Motor neuron (in vitro differentiated cells): ENCODE measurements around the gene CDH5. TPM values are rescaled to one million over a fixed set of nuclear protein-coding genes. Genes with fewer than 3 reads are reported as not detected.

Source experiments
- ATAC-seq, 8 experiments: fragments of 200-7000 bp; cut with Tn5 transposase; replicated peaks in 6 of 8; 2 replicates each; pipeline ENCODE4 v1.8.0; 2021; ENCODE audit warnings: mild to moderate bottlenecking in 8 of 8, moderate library complexity in 8 of 8
- H3K27ac ChIP-seq, 2 donors: fragments of 250-450 bp; sonication (Bioruptor Pico); 2 replicates each; pipeline ENCODE4 v1.9.0; 2021; ENCODE audit warnings: antibody characterized with exemption in 2 of 2, mild to moderate bottlenecking in 2 of 2, moderate library complexity in 1 of 2
- H3K4me1 ChIP-seq, 2 donors: fragments of 250-450 bp; sonication (Bioruptor Pico); replicated peaks in 1 of 2; 2 replicates each; pipeline ENCODE4 v1.6.1; 2021; ENCODE audit warnings: antibody characterized with exemption in 2 of 2, mild to moderate bottlenecking in 2 of 2, moderate library complexity in 1 of 2
- H3K4me3 ChIP-seq, 5 donors: fragments of 250-450 bp; sonication (Bioruptor Pico); 2 replicates each; pipeline ENCODE4 v1.9.0; 2021; ENCODE audit warnings: antibody characterized with exemption in 5 of 5, mild to moderate bottlenecking in 5 of 5, moderate library complexity in 4 of 5
- WGBS, 10 experiments: fragments of 450-650 bp; shearing (Covaris generic); methylation state at CpG; one replicate each; pipeline ENCODE4 v1.0.0; 2022; 5-methylcytosine and 5-hydroxymethylcytosine counted together
- in situ Hi-C, 9 experiments: fragments of 400-800 bp; cut with MboI; loops; one replicate each; pipeline ENCODE4 v1.15.0; 2021; ENCODE audit warnings: low sequenced_read_pairs in 9 of 9, low pct_unique_long_range_greater_than_20kb in 2 of 9; ENCODE audit not compliant: unreplicated experiment in 9 of 9
- total RNA-seq, 8 experiments: library from RNA; unstranded; fragments of 300-600 nt; gene quantifications; 2 replicates each; pipeline versions ENCODE4 v1.2.3 to v1.2.4, GENCODE V29; 2022

CDH5 gene
- total RNA-seq, 8 experiments from 2014 or later, result 0.05 to 5.3 (median 0.84) TPM; not detected in 1

DNA sequence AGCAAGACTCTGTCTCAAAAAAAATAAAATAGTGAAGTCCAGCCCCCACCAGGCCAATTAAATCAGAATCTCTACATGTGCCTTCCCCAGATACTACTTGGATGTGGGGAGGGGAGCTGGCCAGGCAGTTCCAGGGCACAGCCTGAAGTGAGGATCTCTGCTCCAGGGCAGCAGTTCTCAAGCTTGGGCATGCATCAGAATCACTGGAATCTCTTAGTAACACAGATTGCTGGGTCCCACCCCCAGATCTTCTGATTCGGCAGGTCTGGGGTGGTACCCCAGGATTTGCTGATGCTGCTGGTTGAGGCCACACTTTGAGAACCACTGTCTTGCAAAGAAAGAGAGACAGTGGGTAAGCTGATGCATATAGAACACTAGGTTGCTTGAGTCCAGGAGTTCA is 8.3 kb upstream of the CDH5 start:
- Histone ChIP-seq H3K4me1 (peaks cover 11 to 20% of the 10 kb centered on the region in 2 donors), H3K4me3 (no peak overlapping the region), H3K27ac (no peak overlapping the region)
- in situ Hi-C loops, result no loop called here
- WGBS, 10 experiments, result 17 to 100% (median 80%) methylated on average over 1 of the region's 1 CpG; no CpG with 5 or more reads in 5 of the 10 experiments
- no peak for ATAC-seq

DNA sequence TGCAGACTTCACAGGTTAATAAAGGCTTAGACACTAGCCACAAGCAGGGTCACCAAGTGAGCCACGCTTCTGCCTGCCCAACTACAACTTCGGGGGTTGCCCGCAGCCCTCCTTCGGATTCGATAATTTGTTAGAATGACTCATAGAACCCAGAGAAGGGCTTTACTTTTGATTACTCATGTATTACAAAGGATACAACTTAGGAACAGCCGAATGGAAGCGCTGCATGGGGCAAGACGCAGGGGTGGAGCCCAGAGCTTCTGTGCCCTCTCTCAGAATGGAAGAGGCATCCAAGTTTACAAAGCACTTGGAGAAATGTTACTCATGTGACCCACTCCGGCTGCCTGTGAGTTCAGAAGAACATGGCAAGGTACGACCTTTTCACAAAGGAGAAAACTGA is 7.5 kb upstream of the CDH5 start:
- peaks cover 8 to 14% of the 10 kb centered on the region in 2 donors for H3K4me1 ChIP-seq
- ATAC-seq, result peak in 6 of 8 experiments; percentile 13 to 55 (median 45)
- H3K27ac ChIP-seq, result no peak overlapping the region
- WGBS, 10 experiments, result 2 to 92% (median 63%) methylated on average over 1 to 10 of the region's 10 CpGs; no CpG with 5 or more reads in 1 of the 10 experiments
- H3K4me3 ChIP-seq, result no peak overlapping the region
- in situ Hi-C loops, result no loop called here

DNA sequence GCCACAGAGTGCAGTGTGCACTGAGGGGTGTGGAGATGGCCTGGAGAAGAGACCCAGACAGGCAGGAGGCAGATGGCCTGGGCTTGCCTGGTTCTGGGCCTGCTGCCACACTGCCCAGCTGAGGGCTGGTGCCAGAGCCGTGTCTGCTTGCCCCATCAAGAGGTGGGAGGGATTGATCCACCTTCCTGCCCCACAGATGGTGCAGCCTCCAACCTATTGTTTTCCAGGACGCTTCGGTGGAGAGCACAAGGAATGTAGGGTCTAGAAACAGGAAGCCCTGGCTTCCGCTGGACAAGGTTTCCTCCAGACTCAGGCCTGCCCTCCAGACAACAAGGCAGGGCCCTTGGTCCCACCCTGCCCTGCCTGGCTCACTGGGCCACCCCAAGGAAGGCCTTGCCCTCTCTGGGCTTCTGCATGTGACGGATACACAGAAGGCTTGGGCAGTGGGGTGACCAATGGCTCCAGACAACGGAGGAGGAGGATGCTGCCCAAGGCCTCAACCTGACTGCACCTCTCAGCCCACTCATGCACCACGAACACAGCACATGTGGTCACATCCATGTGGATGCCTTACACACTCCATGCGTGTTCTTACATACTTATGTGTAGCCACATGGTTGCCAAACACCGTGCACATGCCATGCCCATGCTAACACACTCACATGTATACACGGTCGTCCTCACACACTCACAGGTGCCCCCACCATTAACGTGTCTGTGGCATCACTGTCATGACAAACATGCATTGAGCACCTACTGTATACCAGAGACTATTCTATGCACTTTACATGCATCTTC is 6.5 kb upstream of the CDH5 start:
- peaks cover 14 to 18% of the 10 kb centered on the region in 2 donors for H3K4me1 ChIP-seq
- H3K4me3 ChIP-seq, result no peak overlapping the region
- 88 to 90% (median 88%) methylated on average over 2 to 4 of the region's 12 CpGs; no CpG with 5 or more reads in 6 of the 10 experiments for WGBS, 10 experiments
- peak in 2 of 8 experiments; percentile 4 to 23 for ATAC-seq
- no peak overlapping the region for H3K27ac ChIP-seq
- in situ Hi-C loops, result no loop called here

DNA sequence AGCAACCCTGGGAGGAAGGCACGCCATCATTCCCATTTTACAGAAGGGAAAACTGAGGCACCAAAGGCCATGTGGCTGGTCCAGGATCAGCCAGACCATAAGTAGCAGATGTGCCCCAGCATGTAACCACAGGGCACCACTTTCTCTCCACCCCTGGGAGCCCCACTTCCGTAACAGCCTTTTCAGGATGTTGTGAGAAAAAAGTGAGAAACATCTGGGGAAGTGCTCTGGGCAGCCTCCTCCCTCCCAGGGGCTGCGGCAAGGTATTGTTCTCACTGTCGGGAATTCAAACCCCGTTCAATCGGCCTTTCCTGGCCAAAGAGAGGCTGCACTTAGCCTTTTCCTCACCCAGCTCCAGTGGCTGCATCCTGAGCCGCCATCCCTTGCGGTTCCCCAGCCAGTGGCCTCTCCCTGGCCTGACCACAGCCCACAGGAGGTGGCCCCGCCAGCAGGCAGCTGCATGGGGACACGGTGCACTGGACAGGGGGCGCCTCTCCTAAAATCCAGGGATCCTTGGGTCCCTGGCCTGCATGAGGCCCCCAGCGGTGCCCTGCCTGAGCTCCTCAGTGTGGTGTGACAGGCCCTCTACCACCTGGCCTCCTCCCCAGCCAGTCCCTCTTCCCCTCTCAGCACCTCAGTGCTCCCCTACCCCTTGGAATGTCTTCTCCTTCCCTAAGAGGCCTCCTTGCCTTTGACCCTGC is 5.7 kb upstream of the CDH5 start:
- in situ Hi-C loops, result no loop called here
- no peak overlapping the region for H3K27ac ChIP-seq
- H3K4me1 ChIP-seq, result peaks cover 14 to 20% of the 10 kb centered on the region in 2 donors
- no peak overlapping the region for H3K4me3 ChIP-seq
- no peak for ATAC-seq
- 0 to 90% (median 60%) methylated on average over 1 to 6 of the region's 12 CpGs; no CpG with 5 or more reads in 3 of the 10 experiments for WGBS, 10 experiments

DNA sequence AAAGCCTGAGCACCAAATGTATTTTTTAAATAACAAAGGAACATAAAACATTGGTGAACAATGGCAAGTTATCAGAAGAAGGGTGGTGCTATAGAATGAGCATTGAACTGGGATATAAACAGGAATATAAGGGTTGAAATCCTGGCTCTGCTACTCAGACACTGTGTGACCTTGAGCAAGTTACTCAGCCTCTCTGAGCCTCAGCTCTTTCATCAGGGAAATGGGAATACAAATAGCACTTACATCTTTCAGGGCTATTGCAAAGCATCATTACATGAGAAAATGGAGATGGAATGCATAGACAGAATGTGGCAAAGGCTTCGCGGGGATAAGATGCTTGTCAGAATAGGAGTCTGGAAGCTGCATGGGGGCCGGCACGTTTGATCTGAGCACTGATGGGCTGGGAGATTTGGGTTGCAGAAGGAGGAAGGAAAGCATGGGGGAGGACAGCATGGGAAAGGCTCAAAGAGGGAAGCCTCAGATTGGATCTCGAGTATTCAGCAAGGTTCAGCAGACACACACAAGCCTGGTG is 4.8 kb upstream of the CDH5 start:
- H3K4me3 ChIP-seq, result no peak overlapping the region
- in situ Hi-C loops, result no loop called here
- H3K4me1 ChIP-seq, result peaks cover 14 to 20% of the 10 kb centered on the region in 2 donors
- no peak for ATAC-seq
- no peak overlapping the region for H3K27ac ChIP-seq
- 50 to 86% (median 69%) methylated on average over 1 to 5 of the region's 5 CpGs; no CpG with 5 or more reads in 1 of the 10 experiments for WGBS, 10 experiments

DNA sequence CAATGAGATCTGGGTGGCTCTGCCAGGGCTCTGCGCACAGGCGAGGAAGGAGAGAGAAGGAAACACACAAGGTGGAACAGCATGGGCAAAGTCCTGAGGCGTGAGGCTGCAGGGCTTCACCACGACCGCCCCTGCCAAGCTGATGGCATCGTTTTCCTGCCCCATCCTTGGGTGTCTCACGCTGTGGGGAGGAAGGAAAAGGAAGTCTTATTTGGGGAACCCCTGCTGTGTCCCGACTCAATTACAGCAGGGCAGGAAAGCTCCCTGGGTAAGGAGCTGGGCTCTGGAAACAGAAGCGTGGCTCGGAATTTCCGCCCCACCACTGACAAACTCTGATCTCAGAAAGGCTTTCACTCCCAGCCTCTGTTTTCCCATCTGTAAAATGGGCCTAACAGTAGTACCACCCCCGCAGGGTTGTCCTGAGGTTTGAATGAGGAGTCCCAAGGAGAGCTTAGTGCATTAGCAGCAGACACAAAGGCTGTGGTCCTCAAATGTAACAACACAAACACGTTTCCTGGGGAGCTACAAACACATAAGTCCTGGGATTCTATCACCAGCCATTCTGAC is 3.2 kb upstream of the CDH5 start:
- Histone ChIP-seq H3K27ac (no peak overlapping the region), H3K4me3 (no peak overlapping the region), H3K4me1 (peaks cover 14 to 20% of the 10 kb centered on the region in 2 donors)
- 14 to 83% (median 42%) methylated on average over 1 to 4 of the region's 13 CpGs; no CpG with 5 or more reads in 4 of the 10 experiments for WGBS, 10 experiments
- no peak for ATAC-seq
- in situ Hi-C loops, result no loop called here

DNA sequence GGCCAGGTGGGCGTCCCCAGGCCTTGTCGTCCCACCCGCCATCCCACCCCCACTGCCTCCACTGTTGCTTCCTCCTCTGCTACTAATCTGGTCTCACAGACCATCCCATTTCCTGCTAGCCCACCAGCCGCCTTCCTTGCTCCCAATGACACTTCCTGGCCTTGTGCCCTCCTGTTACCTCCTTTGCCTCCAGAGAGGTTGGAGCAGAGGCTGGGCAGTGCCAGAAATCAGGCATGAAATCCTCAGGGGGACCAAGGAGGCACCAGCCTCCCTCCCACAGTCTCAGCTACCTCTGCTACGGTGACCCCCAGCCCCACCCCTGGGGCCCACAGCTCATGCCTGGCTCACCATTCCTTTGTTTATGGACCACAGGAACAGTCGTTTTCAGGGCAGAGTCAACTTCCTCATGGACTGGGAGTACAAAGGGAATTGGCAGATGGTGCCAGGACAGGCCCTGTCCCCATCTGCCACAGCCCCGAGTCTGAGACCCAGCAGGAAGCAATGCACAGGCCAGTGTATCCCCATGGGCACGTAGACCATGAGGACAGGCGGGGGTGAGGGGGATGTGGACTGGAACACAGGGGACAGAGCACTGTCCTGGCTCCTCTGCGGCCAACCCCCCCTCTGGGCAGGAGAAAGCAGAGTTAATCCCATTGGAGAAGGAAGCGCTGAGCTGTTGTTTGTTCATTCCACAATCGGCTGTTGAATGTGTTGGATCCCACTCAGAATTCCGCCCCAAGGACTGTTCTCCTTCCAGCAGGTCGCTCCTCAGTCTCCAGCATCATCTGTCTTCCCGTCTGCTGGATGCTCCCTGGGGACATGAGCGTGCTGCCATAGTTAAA is 2.2 kb upstream of the CDH5 start:
- ATAC-seq, result peak; percentile 14 to 87 (median 74)
- Histone ChIP-seq H3K27ac (peak overlapping the region in 1 of 2 donors; percentile 78), H3K4me3 (no peak overlapping the region), H3K4me1 (peaks cover 14 to 15% of the 10 kb centered on the region in 2 donors)
- 0 to 73% (median 28%) methylated on average over 1 to 6 of the region's 16 CpGs; no CpG with 5 or more reads in 4 of the 10 experiments for WGBS, 10 experiments
- in situ Hi-C loops, result no loop called here

DNA sequence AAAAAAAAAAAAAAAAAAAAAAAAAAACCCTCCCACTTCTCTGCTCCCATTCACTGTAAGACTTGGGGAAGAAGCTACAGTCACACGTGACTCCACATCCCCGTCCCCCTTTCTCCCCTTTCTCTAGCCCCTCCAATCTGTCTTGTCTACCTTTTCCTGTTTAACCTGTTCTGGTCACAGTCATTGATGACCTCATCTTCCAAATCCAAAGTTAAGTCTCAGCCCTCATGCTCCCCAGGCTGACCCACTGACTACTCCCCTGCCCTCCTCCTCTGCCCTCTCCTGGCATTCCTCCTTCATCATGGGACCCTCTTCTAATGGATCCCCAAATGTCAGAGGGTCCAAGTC is 1.6 kb upstream of the CDH5 start:
- WGBS, 10 experiments, result 25 to 60% methylated on average over 2 of the region's 2 CpGs; no CpG with 5 or more reads in 8 of the 10 experiments
- Histone ChIP-seq H3K4me3 (no peak overlapping the region), H3K4me1 (peaks cover 9 to 12% of the 10 kb centered on the region in 2 donors), H3K27ac (no peak overlapping the region)
- in situ Hi-C loops, result no loop called here
- peak in 1 of 8 experiments; percentile 9 for ATAC-seq

DNA sequence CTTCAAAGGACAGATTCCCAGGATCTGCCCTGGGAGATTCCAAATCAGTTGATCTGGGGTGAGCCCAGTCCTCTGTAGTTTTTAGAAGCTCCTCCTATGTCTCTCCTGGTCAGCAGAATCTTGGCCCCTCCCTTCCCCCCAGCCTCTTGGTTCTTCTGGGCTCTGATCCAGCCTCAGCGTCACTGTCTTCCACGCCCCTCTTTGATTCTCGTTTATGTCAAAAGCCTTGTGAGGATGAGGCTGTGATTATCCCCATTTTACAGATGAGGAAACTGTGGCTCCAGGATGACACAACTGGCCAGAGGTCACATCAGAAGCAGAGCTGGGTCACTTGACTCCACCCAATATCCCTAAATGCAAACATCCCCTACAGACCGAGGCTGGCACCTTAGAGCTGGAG is 840 bp upstream of the CDH5 start:
- Histone ChIP-seq H3K27ac (no peak overlapping the region), H3K4me1 (peaks cover 9 to 12% of the 10 kb centered on the region in 2 donors), H3K4me3 (no peak overlapping the region)
- in situ Hi-C loops, result no loop called here
- ATAC-seq, result peak in 3 of 8 experiments; percentile 69 to 77 (median 75)
- WGBS, 10 experiments, result 10 to 100% (median 83%) methylated on average over 1 to 4 of the region's 4 CpGs; no CpG with 5 or more reads in 3 of the 10 experiments

DNA sequence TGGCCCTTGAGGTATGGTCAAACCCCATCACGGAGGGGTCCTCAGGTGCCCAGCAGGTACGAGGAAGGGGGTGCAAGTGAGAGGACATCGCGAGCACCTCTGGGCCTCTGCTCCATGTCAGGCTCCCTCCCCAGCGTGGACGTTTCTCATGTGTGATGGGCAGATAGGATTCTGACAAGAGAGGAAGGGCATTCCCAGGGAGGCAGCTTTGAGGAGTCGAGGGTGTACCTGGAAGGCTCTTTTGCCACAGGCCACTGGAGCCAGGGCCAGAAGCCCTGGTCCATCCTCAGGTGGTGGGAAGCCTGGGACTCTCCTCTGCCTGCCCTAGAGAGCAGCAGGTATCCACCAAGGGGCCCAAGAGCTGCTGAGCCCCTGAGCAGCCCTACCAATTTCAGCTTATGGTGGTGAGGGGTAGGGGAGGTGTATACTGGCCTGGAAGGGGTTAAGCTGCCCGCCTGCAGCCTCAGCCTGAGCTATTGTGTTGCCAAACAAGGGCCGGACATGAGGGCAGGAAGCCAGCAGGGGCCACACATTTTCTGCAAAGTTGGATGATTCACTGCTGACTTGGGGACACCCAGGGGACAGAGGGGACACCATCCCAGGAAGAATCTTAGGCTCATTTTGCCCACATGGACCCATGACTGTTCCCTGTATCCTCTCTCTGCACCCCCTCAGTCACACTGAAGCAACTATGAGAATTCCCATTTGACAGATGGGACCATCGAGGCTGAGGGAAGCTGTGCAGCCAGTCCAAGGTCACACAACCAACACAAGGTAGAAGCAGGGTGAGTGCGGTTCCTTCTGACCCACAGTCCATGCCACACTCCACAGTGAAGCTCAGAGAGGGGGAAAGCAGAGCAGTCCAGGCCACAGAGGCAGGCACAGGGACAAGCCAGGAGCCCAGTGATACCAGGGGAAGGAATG is 1.7 kb downstream of the CDH5 start:
- in situ Hi-C loops, result no loop called here
- H3K4me1 ChIP-seq, result peaks cover 9 to 12% of the 10 kb centered on the region in 2 donors
- H3K27ac ChIP-seq, result no peak overlapping the region
- ATAC-seq, result no peak
- WGBS, 10 experiments, result 40 to 80% (median 57%) methylated on average over 1 to 5 of the region's 11 CpGs; no CpG with 5 or more reads in 4 of the 10 experiments
- H3K4me3 ChIP-seq, result no peak overlapping the region

DNA sequence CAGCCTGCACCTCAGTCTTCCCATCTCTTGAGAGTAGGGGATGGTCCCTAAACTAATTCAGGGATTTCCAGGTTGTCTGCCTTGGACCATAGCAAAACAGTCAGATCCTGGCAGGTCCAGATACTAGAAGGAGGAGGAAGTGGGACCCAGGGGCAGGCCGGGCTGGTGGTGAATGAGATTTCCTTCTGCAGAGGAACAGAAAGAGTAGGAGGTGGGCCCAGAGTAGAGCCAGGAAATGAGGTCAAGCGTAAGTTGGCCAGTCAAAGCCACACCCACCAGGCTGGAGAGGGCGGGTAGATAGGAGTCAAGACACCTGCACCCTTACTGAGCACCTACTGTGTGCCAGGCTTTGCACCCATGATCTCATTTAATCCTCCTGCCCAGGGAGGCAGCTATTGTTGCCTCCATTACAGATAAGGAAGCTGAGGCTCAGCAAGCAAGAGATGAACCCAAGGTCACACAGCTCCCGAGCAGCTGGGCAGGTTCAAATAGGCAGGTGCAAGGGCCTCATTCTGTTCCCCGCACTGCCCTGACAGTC is 2.6 kb downstream of the CDH5 start:
- Histone ChIP-seq H3K4me1 (peaks cover 5 to 9% of the 10 kb centered on the region in 2 donors), H3K4me3 (no peak overlapping the region), H3K27ac (no peak overlapping the region)
- in situ Hi-C loops, result no loop called here
- 65 to 100% (median 80%) methylated on average over 1 to 4 of the region's 5 CpGs; no CpG with 5 or more reads in 4 of the 10 experiments for WGBS, 10 experiments
- no peak for ATAC-seq
